Measurements from ENCODE around the gene TSPAN3.
A peak's percentile ranks its signal among the peaks of the same experiment; 100 is the strongest.

DNA sequence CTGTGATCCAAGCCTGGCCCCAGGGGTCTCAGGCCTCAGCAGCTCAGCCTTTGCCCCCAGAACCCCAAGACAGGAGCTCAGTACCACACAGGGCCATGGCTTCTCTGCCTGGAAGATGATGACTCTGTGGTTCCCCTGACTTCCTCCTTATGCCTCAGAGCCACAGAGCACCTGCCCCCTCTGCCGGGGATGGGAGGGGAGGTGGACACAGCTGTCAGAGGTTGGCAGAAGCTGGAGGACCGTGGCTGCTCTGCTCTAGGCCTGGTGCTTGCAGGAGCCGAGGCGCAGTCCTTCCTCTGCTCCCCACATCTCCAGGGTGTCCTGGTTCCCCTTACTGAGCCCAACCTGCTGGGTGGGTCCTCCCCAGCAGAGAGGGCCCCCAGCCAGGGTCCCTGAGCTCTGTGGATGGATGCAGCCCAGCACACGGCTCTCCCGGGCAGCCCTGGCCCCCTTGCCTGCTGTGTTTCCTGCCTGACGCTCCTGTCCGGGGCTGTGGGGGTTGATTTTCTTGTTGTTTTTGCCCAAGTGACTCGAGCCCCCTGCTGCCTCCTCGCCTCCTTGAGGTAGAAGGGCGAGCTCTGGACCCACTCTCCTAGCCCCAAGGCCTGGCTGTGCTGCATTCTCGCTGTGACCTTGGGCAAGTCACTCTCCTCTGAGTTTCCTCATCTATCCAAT lies 39.4 kb downstream of the TSPAN3 start:
- TF ChIP-seq, protein P1, sequence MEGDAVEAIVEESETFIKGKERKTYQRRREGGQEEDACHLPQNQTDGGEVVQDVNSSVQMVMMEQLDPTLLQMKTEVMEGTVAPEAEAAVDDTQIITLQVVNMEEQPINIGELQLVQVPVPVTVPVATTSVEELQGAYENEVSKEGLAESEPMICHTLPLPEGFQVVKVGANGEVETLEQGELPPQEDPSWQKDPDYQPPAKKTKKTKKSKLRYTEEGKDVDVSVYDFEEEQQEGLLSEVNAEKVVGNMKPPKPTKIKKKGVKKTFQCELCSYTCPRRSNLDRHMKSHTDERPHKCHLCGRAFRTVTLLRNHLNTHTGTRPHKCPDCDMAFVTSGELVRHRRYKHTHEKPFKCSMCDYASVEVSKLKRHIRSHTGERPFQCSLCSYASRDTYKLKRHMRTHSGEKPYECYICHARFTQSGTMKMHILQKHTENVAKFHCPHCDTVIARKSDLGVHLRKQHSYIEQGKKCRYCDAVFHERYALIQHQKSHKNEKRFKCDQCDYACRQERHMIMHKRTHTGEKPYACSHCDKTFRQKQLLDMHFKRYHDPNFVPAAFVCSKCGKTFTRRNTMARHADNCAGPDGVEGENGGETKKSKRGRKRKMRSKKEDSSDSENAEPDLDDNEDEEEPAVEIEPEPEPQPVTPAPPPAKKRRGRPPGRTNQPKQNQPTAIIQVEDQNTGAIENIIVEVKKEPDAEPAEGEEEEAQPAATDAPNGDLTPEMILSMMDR (IDR thresholded peaks at IDR 0.05; ENCODE audit: insufficient read depth, low read length), result no peak
- TF ChIP-seq POLR2AphosphoS5 (IDR thresholded peaks at IDR 0.05; ENCODE audit: low read depth) (peak; percentile 41), GABPA (IDR thresholded peaks at IDR 0.05; ENCODE audit: low read depth) (no peak), SPI1 (IDR thresholded peaks at IDR 0.05; ENCODE audit: borderline replicate concordance, low read depth) (peak; percentile 88)
